Measurements from ENCODE around the gene PNRC2. TPM values are rescaled to one million over a fixed set of nuclear protein-coding genes. Genes with fewer than 3 reads are reported as not detected.

Gene PNRC2
- total and polyA plus RNA-seq, 2 of the 13 experiments (the other 11 are each of a cell fraction or from before 2014, with no cell fraction given), result 74.9 to 97.5 TPM

DNA sequence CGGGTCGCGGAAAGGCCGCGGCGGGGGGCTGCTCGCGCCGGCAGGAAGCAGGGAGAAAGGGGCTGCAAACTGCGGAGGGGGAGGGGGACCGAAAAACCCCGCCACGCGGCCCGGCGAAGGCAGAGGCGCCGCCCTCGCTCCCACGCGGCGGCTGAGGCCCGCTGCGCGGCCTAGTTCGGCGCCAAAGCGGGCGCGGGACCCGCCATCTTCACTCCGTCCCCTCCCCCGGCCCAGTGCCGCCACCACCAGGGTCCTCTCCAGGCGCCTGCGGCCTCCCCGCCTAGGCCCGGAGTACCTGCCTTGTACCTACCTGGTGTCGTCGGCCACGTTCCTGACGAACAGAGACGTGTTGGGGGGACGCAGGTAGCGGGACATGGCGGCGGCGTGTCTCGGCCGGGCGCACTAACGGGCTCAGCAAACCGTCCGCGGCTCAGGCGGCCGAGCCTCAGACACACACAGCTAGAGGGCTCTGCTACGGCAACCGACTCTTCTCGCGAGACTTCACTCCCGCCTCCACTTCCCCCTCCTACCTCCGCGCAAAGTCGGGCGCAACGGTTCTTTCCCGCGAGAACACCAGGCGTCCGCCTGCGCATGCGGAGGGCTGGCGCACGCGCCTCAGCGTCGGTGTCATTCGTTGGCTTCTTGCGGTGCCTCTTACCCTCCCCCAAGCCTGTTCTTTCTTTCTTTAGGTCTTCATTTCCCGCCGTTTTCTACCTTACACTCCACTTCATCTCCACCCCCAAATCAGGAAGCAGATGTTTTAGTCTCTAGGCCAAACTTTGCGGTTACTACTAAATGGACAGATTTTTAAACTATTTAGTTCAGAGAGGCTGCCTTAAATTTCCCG lies 20.5 kb downstream of the PNRC2 start, which contains the start of gene SRSF10 (continued):
- TF ChIP-seq, protein P1, sequence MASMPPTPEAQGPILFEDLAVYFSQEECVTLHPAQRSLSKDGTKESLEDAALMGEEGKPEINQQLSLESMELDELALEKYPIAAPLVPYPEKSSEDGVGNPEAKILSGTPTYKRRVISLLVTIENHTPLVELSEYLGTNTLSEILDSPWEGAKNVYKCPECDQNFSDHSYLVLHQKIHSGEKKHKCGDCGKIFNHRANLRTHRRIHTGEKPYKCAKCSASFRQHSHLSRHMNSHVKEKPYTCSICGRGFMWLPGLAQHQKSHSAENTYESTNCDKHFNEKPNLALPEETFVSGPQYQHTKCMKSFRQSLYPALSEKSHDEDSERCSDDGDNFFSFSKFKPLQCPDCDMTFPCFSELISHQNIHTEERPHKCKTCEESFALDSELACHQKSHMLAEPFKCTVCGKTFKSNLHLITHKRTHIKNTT (CRISPR knock-in tag; IDR thresholded peaks at IDR 0.05), result no peak
- TF ChIP-seq ZNF567 (CRISPR knock-in tag; IDR thresholded peaks at IDR 0.05; ENCODE audit: borderline replicate concordance), result no peak
- peak; percentile 72; the same call in 1 of the 2 replicates for TF ChIP-seq ZSCAN25 (CRISPR knock-in tag; IDR thresholded peaks at IDR 0.05)
- peak; percentile 96; the same call in 1 of the 2 replicates for TF ChIP-seq SMAD1 (CRISPR knock-in tag; IDR thresholded peaks at IDR 0.05; ENCODE audit: borderline replicate concordance, low read depth)
- TF ChIP-seq ZNF274 (CRISPR knock-in tag; IDR thresholded peaks at IDR 0.05), result peak; percentile 58; the same call in 1 of the 2 replicates
- peak; percentile 77 for TF ChIP-seq ZNF609 (CRISPR knock-in tag; IDR thresholded peaks at IDR 0.05; ENCODE audit: borderline replicate concordance)
- TF ChIP-seq, protein P2, sequence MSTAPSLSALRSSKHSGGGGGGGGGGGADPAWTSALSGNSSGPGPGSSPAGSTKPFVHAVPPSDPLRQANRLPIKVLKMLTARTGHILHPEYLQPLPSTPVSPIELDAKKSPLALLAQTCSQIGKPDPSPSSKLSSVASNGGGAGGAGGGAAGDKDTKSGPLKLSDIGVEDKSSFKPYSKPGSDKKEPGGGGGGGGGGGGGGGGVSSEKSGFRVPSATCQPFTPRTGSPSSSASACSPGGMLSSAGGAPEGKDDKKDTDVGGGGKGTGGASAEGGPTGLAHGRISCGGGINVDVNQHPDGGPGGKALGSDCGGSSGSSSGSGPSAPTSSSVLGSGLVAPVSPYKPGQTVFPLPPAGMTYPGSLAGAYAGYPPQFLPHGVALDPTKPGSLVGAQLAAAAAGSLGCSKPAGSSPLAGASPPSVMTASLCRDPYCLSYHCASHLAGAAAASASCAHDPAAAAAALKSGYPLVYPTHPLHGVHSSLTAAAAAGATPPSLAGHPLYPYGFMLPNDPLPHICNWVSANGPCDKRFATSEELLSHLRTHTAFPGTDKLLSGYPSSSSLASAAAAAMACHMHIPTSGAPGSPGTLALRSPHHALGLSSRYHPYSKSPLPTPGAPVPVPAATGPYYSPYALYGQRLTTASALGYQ (CRISPR knock-in tag; IDR thresholded peaks at IDR 0.05), result peak; percentile 55; the same call in 1 of the 2 replicates
- peak; percentile 79 for TF ChIP-seq HOXA3 (CRISPR knock-in tag; IDR thresholded peaks at IDR 0.05)
- TF ChIP-seq HMGXB4 (CRISPR knock-in tag; IDR thresholded peaks at IDR 0.05; ENCODE audit: borderline replicate concordance in 1 of 2, low read depth in 1 of 2), result peak; percentile 94 to 98
- TF ChIP-seq SOX6 (IDR thresholded peaks at IDR 0.05), result no peak
- TF ChIP-seq SOX6 (CRISPR knock-in tag; IDR thresholded peaks at IDR 0.05), result peak; percentile 86
- TF ChIP-seq, protein P3, sequence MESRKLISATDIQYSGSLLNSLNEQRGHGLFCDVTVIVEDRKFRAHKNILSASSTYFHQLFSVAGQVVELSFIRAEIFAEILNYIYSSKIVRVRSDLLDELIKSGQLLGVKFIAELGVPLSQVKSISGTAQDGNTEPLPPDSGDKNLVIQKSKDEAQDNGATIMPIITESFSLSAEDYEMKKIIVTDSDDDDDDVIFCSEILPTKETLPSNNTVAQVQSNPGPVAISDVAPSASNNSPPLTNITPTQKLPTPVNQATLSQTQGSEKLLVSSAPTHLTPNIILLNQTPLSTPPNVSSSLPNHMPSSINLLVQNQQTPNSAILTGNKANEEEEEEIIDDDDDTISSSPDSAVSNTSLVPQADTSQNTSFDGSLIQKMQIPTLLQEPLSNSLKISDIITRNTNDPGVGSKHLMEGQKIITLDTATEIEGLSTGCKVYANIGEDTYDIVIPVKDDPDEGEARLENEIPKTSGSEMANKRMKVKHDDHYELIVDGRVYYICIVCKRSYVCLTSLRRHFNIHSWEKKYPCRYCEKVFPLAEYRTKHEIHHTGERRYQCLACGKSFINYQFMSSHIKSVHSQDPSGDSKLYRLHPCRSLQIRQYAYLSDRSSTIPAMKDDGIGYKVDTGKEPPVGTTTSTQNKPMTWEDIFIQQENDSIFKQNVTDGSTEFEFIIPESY (CRISPR knock-in tag; IDR thresholded peaks at IDR 0.05), result peak; percentile 4; the same call in 1 of the 2 replicates
- TF ChIP-seq, protein P4, sequence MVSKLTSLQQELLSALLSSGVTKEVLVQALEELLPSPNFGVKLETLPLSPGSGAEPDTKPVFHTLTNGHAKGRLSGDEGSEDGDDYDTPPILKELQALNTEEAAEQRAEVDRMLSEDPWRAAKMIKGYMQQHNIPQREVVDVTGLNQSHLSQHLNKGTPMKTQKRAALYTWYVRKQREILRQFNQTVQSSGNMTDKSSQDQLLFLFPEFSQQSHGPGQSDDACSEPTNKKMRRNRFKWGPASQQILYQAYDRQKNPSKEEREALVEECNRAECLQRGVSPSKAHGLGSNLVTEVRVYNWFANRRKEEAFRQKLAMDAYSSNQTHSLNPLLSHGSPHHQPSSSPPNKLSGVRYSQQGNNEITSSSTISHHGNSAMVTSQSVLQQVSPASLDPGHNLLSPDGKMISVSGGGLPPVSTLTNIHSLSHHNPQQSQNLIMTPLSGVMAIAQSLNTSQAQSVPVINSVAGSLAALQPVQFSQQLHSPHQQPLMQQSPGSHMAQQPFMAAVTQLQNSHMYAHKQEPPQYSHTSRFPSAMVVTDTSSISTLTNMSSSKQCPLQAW (CRISPR knock-in tag; IDR thresholded peaks at IDR 0.05), result peak; percentile 86; the same call in 1 of the 2 replicates
